ENCODE results near the gene TGFBR3L.

Gene TGFBR3L

DNA sequence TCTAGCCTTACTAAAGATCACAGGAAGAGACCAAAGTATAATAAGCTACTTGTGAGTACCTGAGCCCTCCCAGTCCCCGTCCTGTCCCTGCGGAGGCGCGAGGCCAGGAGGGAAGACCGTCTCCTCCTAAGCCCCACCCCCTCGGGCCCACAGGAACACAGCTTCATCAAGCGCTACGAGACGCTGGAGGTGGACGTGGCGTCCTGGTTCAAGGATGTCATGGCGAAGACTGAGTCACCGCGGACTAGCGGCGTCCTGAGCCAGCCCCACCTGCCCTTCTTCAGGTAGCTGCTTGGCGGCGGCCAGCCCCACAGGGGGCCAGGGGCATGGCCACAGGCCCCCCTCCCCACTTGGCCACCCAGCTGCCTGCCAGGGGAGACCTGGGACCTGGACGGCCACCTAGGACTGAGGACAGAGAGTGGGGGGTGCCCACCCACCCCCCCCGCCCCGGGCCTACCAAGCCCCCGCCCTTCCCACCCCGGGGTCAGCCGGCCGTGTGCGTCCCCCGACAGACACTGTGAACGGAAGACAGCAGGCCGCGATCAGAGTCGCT, 2.4 kb upstream of the TGFBR3L start:
- TF ChIP-seq CTCF (IDR thresholded peaks at IDR 0.05; ENCODE audit: insufficient read depth, low read length, poor library complexity, severe bottlenecking), result no peak
- no peak for DNase-seq (ENCODE audit: extremely low read depth, insufficient read length)
- Histone ChIP-seq H3K27me3 (replicated peaks; ENCODE audit: control insufficient read depth, insufficient read depth, low read length) (no peaks in the 10 kb centered on the region; the same call in none of the 2 replicates), H3K36me3 (ENCODE audit: control insufficient read depth, insufficient read depth, low read length) (peaks cover 8% of the 10 kb centered on the region), H3K4me3 (replicated peaks; ENCODE audit: low read depth, low read length) (no peak overlapping the region)

DNA sequence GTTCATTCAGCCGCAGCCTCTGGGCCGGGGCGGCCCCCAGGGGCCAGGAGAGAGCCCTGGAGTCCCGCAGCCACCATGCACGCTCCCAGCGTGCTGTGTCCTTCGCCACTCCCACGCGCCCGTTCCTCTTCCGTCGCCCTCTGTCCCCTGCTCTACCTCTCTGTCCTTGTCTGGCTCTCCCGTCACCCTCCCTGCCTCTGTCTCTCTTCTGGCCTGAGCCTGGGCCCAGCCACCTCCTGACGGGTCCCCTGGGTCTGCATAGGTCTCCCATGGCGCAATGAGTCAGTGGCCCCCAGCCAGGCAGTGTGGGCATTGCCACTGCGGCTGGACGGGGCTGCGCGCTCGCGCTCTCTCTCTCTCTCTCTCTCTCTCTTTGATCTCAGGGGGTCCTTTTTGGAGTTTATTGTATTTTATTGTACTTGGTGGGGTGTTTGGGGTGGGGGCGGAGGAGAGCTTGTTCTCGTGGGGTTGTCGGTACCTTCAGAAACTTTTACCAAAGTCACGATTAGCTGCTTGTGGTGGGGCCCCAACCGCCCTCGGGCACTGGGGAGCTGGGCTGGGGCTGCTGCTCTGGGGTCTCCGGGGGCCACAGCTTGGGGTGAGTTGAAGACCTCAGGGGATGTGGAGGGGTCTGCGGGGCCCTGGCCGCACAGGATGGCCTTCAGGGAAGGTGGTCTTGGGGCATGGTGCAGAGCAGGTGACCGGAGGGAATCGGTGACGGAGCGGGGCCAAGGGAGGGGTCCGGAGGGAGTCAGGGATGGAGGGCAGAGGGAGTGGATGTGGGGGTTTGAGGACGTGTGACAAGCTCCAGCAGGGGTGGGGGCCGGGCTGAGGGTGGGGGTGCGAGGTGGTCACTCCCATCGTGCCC, 1.7 kb upstream of the TGFBR3L start:
- Histone ChIP-seq H3K36me3 (ENCODE audit: control insufficient read depth, insufficient read depth, low read length) (peaks cover 8% of the 10 kb centered on the region), H3K4me3 (replicated peaks; ENCODE audit: low read depth, low read length) (no peak overlapping the region), H3K27me3 (replicated peaks; ENCODE audit: control insufficient read depth, insufficient read depth, low read length) (no peaks in the 10 kb centered on the region; the same call in none of the 2 replicates)
- no peak for DNase-seq (ENCODE audit: extremely low read depth, insufficient read length)
- no peak for TF ChIP-seq CTCF (IDR thresholded peaks at IDR 0.05; ENCODE audit: insufficient read depth, low read length, poor library complexity, severe bottlenecking)

GRCh38 chr19:7913652-7914051, 978 bp upstream of the TGFBR3L start:
- TF ChIP-seq CTCF (IDR thresholded peaks at IDR 0.05; ENCODE audit: insufficient read depth, low read length, poor library complexity, severe bottlenecking), result no peak
- DNase-seq (ENCODE audit: extremely low read depth, insufficient read length), result no peak
- Histone ChIP-seq H3K4me3 (replicated peaks; ENCODE audit: low read depth, low read length) (no peak overlapping the region), H3K27me3 (replicated peaks; ENCODE audit: control insufficient read depth, insufficient read depth, low read length) (no peaks in the 10 kb centered on the region; the same call in none of the 2 replicates), H3K36me3 (ENCODE audit: control insufficient read depth, insufficient read depth, low read length) (peaks cover 8% of the 10 kb centered on the region)

- Histone ChIP-seq H3K36me3 (ENCODE audit: control insufficient read depth, insufficient read depth, low read length) (peaks cover 8% of the 10 kb centered on the region), H3K27me3 (replicated peaks; ENCODE audit: control insufficient read depth, insufficient read depth, low read length) (no peaks in the 10 kb centered on the region; the same call in none of the 2 replicates), H3K4me3 (replicated peaks; ENCODE audit: low read depth, low read length) (no peak overlapping the region)
- DNase-seq (ENCODE audit: extremely low read depth, insufficient read length), result no peak
- TF ChIP-seq CTCF (IDR thresholded peaks at IDR 0.05; ENCODE audit: insufficient read depth, low read length, poor library complexity, severe bottlenecking), result no peak
These were observed 531 bp upstream of the TGFBR3L start for GRCh38 chr19:7914099-7914498.

DNA sequence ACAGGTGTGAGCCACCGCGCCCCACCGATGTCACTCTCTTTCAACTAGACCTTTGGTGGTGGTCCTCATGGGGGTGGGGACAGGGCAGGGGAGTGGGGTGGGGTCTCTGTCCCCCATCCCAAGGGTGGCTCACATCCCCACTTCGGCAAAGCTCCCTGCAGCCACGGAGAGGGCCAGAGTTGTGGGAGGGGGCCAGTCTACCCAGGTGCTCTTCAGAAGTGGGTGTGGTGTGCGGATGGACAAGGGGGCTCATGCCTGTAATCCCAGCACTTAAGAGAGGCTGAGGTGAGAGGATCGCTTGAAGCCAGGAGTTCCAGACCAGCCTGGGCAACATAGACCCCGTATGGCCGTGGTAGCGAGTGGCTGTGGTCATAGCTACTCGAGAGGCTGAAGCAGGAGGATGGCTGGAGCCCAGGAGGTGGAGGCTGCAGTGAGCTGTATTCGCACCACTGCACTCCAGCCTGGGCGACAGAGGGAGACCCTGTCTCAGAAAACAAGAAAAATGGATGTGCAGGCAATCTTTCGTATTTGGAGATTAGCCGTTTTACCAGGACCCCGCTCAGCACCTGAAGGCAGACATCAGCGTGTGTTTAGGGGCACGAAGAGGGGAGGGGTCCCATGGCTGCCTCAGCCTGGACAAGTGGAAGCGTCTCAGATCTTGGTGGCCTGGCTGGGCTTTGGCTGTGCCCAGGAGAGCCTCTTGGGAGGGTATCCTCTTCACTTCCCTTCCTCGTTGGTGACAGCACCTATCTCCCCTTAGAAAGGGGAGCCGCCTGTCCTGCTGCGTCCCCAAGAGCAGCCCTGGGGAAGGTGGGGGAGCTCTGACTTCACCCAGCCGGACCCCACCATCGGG, 846 bp downstream of the TGFBR3L start:
- TF ChIP-seq CTCF (IDR thresholded peaks at IDR 0.05; ENCODE audit: insufficient read depth, low read length, poor library complexity, severe bottlenecking), result no peak
- H3K4me3 ChIP-seq (replicated peaks; ENCODE audit: low read depth, low read length), result peak overlapping the region; percentile 53
- no peaks in the 10 kb centered on the region; the same call in none of the 2 replicates for H3K27me3 ChIP-seq (replicated peaks; ENCODE audit: control insufficient read depth, insufficient read depth, low read length)
- peaks cover 7% of the 10 kb centered on the region for H3K36me3 ChIP-seq (ENCODE audit: control insufficient read depth, insufficient read depth, low read length)
- DNase-seq (ENCODE audit: extremely low read depth, insufficient read length), result no peak

Measured in GM06990 (cell line).